Measurements from ENCODE around the gene IGFALS. TPM values are rescaled to one million over a fixed set of nuclear protein-coding genes. Genes with fewer than 3 reads are reported as not detected.

IGFALS gene
- 10 to 100 TPM in 1 of 6 donors, 1 to 10 TPM in 5; 1.0 to 11.5 (median 3.1) TPM for total RNA-seq

GRCh38 chr16:1793578-1794220 is at the start of gene IGFALS:
IGFALS (minus strand) TSS chr16:1793705; CDS start chr16:1793652, 53 bp downstream.
- peak; percentile 23 to 50 for ATAC-seq (ENCODE audit: low FRiP score in 2 of 2)
- peak within 1 kb of the TSS in 3 of 4 donors; percentile 12 to 41 (median 40) for H3K4me3 ChIP-seq

GRCh38 chr16:1839554-1839953 is 46.0 kb upstream of the IGFALS start:
- TF ChIP-seq POLR2A (IDR thresholded peaks at IDR 0.05) = no peak
- TF ChIP-seq POLR2AphosphoS5 (IDR thresholded peaks at IDR 0.05) = no peak
- TF ChIP-seq, protein P1, sequence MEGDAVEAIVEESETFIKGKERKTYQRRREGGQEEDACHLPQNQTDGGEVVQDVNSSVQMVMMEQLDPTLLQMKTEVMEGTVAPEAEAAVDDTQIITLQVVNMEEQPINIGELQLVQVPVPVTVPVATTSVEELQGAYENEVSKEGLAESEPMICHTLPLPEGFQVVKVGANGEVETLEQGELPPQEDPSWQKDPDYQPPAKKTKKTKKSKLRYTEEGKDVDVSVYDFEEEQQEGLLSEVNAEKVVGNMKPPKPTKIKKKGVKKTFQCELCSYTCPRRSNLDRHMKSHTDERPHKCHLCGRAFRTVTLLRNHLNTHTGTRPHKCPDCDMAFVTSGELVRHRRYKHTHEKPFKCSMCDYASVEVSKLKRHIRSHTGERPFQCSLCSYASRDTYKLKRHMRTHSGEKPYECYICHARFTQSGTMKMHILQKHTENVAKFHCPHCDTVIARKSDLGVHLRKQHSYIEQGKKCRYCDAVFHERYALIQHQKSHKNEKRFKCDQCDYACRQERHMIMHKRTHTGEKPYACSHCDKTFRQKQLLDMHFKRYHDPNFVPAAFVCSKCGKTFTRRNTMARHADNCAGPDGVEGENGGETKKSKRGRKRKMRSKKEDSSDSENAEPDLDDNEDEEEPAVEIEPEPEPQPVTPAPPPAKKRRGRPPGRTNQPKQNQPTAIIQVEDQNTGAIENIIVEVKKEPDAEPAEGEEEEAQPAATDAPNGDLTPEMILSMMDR (IDR thresholded peaks at IDR 0.05) = no peak
- no peak for TF ChIP-seq EP300 (IDR thresholded peaks at IDR 0.05)
- H3K9me3 ChIP-seq = no peaks in the 10 kb centered on the region
- ATAC-seq (ENCODE audit: low FRiP score in 2 of 2) = no peak
- no peaks in the 10 kb centered on the region for H3K27me3 ChIP-seq
- H3K4me1 ChIP-seq = no peaks in the 10 kb centered on the region
- H3K27ac ChIP-seq = no peak overlapping the region
- no peaks in the 10 kb centered on the region for H3K36me3 ChIP-seq
- WGBS, 2 donors = 76 to 82% methylated on average over 9 of the region's 9 CpGs
- DNase-seq = no peak
- H3K4me3 ChIP-seq = no peak overlapping the region

More at GRCh38 chr16:1793578-1794220, at the start of gene IGFALS:
- peaks cover 0 to 22% (median 7%) of the 10 kb centered on the region in 4 donors for H3K4me1 ChIP-seq
- H3K36me3 ChIP-seq = peaks cover 2 to 35% (median 22%) of the 10 kb centered on the region in 4 donors
- WGBS, 2 donors = 74 to 95% methylated on average over 7 to 16 of the region's 28 CpGs
- TF ChIP-seq POLR2AphosphoS5 (IDR thresholded peaks at IDR 0.05) (no peak), POLR2A (IDR thresholded peaks at IDR 0.05) (peak in 1 of 4 donors; percentile 17), EP300 (IDR thresholded peaks at IDR 0.05) (no peak)
- no peaks in the 10 kb centered on the region for H3K27me3 ChIP-seq
- DNase-seq = peak; percentile 52 to 87
- peak within 1 kb of the TSS; percentile 30 to 47 (median 44) for H3K27ac ChIP-seq
- H3K9me3 ChIP-seq = peaks cover 0 to 8% (median 0%) of the 10 kb centered on the region in 4 donors

DNA sequence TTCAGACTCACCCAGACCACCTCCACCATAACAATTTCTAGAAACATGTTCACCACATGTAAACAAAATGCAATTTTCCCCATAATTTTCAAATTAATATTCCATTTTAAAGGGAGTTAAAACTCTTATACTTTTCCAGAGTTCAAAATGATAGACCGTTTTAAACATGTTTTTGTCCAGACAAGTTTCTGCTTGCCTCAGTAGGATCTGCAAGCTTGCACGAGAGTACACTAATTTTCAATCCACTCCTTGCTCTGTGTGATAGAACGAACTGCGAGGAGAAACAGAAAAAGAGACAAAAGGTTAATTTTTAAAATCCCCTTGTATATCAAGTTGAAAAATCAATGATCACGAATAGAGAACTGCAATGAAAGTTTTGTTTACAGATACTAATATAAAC is 40.6 kb upstream of the IGFALS start:
- DNase-seq = no peak
- ATAC-seq (ENCODE audit: low FRiP score in 2 of 2) = no peak
- no peaks in the 10 kb centered on the region for H3K9me3 ChIP-seq
- H3K27me3 ChIP-seq = no peaks in the 10 kb centered on the region
- H3K4me3 ChIP-seq = no peak overlapping the region
- no peak overlapping the region for H3K27ac ChIP-seq
- WGBS, 2 donors = 75 to 83% methylated on average over 5 of the region's 5 CpGs
- no peak for TF ChIP-seq EP300 (IDR thresholded peaks at IDR 0.05)
- TF ChIP-seq, protein P1 (IDR thresholded peaks at IDR 0.05) = no peak
- no peak for TF ChIP-seq POLR2A (IDR thresholded peaks at IDR 0.05)
- TF ChIP-seq POLR2AphosphoS5 (IDR thresholded peaks at IDR 0.05) = no peak
- H3K36me3 ChIP-seq = peaks cover 0 to 3% (median 0%) of the 10 kb centered on the region in 4 donors
- peaks cover 2 to 6% (median 3%) of the 10 kb centered on the region in 4 donors for H3K4me1 ChIP-seq

DNA sequence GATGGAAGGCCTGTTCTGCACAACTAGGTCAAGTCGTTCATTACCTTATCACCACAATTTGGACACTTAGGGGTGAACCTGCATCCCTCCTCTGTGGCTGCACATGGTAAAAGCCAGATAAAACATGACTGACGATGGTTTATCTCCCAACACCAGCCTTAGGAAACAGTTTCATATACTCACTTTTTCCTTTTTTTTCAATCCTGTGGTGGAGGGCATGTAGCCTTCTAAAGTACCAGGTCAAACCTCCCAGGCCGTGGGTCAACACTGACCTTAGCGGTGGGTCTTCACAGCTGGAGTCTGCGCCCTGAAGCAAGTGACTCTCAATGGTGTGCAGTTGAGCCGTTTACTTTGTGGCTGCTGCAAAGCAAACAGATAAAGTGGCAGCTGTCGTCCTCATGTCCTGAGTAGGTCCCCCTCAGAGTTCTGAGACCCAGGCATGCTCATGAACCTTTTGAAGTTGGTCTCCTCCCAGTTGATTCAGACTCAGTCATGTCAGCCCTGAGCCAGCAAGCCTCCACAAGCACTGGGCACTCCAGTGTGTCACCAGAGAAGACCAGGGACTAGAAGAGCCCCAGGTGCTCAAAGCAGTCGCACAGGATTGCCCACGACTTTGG is 39.4 kb upstream of the IGFALS start:
- H3K27me3 ChIP-seq = no peaks in the 10 kb centered on the region
- ATAC-seq (ENCODE audit: low FRiP score in 2 of 2) (no peak), DNase-seq (no peak)
- TF ChIP-seq POLR2AphosphoS5 (IDR thresholded peaks at IDR 0.05) (no peak), POLR2A (IDR thresholded peaks at IDR 0.05) (no peak)
- peaks cover 0 to 3% (median 0%) of the 10 kb centered on the region in 4 donors for H3K36me3 ChIP-seq
- 70 to 79% methylated on average over 9 of the region's 9 CpGs for WGBS, 2 donors
- no peaks in the 10 kb centered on the region for H3K9me3 ChIP-seq
- H3K4me1 ChIP-seq = peaks cover 12 to 17% (median 14%) of the 10 kb centered on the region in 4 donors
- no peak overlapping the region for H3K4me3 ChIP-seq
- no peak overlapping the region for H3K27ac ChIP-seq

- H3K4me1 ChIP-seq = peaks cover 12 to 26% (median 19%) of the 10 kb centered on the region in 4 donors
- H3K4me3 ChIP-seq = no peak overlapping the region
- H3K36me3 ChIP-seq = peaks cover 0 to 3% (median 0%) of the 10 kb centered on the region in 4 donors
- no peaks in the 10 kb centered on the region for H3K9me3 ChIP-seq
- H3K27ac ChIP-seq = no peak overlapping the region
- no peak for TF ChIP-seq EP300 (IDR thresholded peaks at IDR 0.05)
- no peak for TF ChIP-seq POLR2A (IDR thresholded peaks at IDR 0.05)
- TF ChIP-seq, protein P1 (IDR thresholded peaks at IDR 0.05) = no peak
- TF ChIP-seq POLR2AphosphoS5 (IDR thresholded peaks at IDR 0.05) = no peak
- H3K27me3 ChIP-seq = no peaks in the 10 kb centered on the region
- ATAC-seq (ENCODE audit: low FRiP score in 2 of 2) = no peak
- DNase-seq = no peak
- 88 to 92% methylated on average over 19 of the region's 19 CpGs for WGBS, 2 donors
These were observed 37.9 kb upstream of the IGFALS start for GRCh38 chr16:1831186-1832075.
